ENCODE data around the gene SRXN1.
A peak's percentile ranks its signal among the peaks of the same experiment; 100 is the strongest.

GRCh38 chr20:663315-664090 is 10.5 kb upstream of the SRXN1 start:
- peak; percentile 82 for TF ChIP-seq EZH2 (IDR thresholded peaks at IDR 0.05)
- no peak for TF ChIP-seq POLR2AphosphoS5 (IDR thresholded peaks at IDR 0.05; ENCODE audit: borderline replicate concordance, low read depth, low read length)
